WERI-Rb-1 (cell line): Measurements from ENCODE around the gene CEP350.
A peak's percentile ranks its signal among the peaks of the same experiment; 100 is the strongest.

Experiments
- DNase-seq: peaks from one replicate; pipeline ENCODE4 v3.0.0-alpha.2; 2020
- H3K27ac ChIP-seq: fragments of 250-450 bp; sonication (Bioruptor Pico); 2 replicates; pipeline ENCODE4 v1.5.1; 2020; ENCODE audit warnings: mild to moderate bottlenecking, moderate library complexity
- H3K27me3 ChIP-seq: fragments of 250-450 bp; sonication (Bioruptor Pico); 2 replicates; pipeline ENCODE4 v1.5.1; 2021; ENCODE audit warnings: mild to moderate bottlenecking, low read depth, moderate library complexity; ENCODE audit not compliant: insufficient read depth, severe bottlenecking
- H3K36me3 ChIP-seq: fragments of 250-450 bp; sonication (Bioruptor Pico); 2 replicates; pipeline ENCODE4 v1.5.1; 2020; ENCODE audit warnings: mild to moderate bottlenecking, moderate library complexity
- H3K4me3 ChIP-seq: 2 replicates; pipeline ENCODE4 v1.5.1; 2011; ENCODE audit warnings: low read depth, mild to moderate bottlenecking, control low read depth, low read length
- H3K9me3 ChIP-seq: fragments of 250-450 bp; sonication (Bioruptor Pico); 2 replicates; pipeline ENCODE4 v1.5.1; 2021; ENCODE audit warnings: mild to moderate bottlenecking, moderate library complexity; ENCODE audit not compliant: severe bottlenecking
- CTCF ChIP-seq: IDR thresholded peaks from 2 replicates; pipeline ENCODE4 v1.5.1; 2011; ENCODE audit warnings: low read depth, mild to moderate bottlenecking, control low read depth, inconsistent platforms, low read length

CEP350 gene

GRCh38 chr1:179954493-179955286, at the start of gene CEP350:
Gene CEP350 (plus strand): TSS chr1:179954810. CDS start chr1:179986182, 31,372 bp downstream.
- peak; percentile 100 for DNase-seq
- Histone ChIP-seq H3K27ac (peak within 1 kb of the TSS; percentile 95), H3K27me3 (no peaks in the 10 kb centered on the region), H3K36me3 (peaks cover 5% of the 10 kb centered on the region), H3K4me3 (peak within 1 kb of the TSS; percentile 99), H3K9me3 (no peaks in the 10 kb centered on the region)
- no peak for TF ChIP-seq CTCF

- Histone ChIP-seq H3K9me3 (no peaks in the 10 kb centered on the region), H3K36me3 (peaks cover 54% of the 10 kb centered on the region), H3K27me3 (no peaks in the 10 kb centered on the region), H3K27ac (no peak overlapping the region), H3K4me3 (no peak overlapping the region)
- no peak for DNase-seq
- TF ChIP-seq CTCF: no peak
These were observed 43.7 kb upstream of the CEP350 start for GRCh38 chr1:179910934-179911333.

- no peak overlapping the region for H3K4me3 ChIP-seq
- H3K9me3 ChIP-seq: no peaks in the 10 kb centered on the region
- DNase-seq: no peak
- H3K36me3 ChIP-seq: peaks cover 58% of the 10 kb centered on the region
- TF ChIP-seq CTCF: no peak
- H3K27me3 ChIP-seq: no peaks in the 10 kb centered on the region
- H3K27ac ChIP-seq: no peak overlapping the region
These were observed 42.8 kb upstream of the CEP350 start for GRCh38 chr1:179911812-179912211.

- H3K36me3 ChIP-seq: peaks cover 47% of the 10 kb centered on the region
- no peaks in the 10 kb centered on the region for H3K9me3 ChIP-seq
- DNase-seq: no peak
- H3K4me3 ChIP-seq: no peak overlapping the region
- no peak overlapping the region for H3K27ac ChIP-seq
- TF ChIP-seq CTCF: no peak
- no peaks in the 10 kb centered on the region for H3K27me3 ChIP-seq
These were observed 36.8 kb upstream of the CEP350 start for GRCh38 chr1:179917601-179918429.

- no peak for TF ChIP-seq CTCF
- H3K4me3 ChIP-seq: no peak overlapping the region
- no peak for DNase-seq
These were observed 33.1 kb upstream of the CEP350 start for GRCh38 chr1:179921472-179921871.

More at GRCh38 chr1:179921472-179921871, 33.1 kb upstream of the CEP350 start:
- peaks cover 25% of the 10 kb centered on the region for H3K36me3 ChIP-seq
- H3K9me3 ChIP-seq: no peaks in the 10 kb centered on the region
- no peak overlapping the region for H3K27ac ChIP-seq
- H3K27me3 ChIP-seq: no peaks in the 10 kb centered on the region
